ENCODE measurements around the gene CADPS2.

CADPS2 gene

DNA sequence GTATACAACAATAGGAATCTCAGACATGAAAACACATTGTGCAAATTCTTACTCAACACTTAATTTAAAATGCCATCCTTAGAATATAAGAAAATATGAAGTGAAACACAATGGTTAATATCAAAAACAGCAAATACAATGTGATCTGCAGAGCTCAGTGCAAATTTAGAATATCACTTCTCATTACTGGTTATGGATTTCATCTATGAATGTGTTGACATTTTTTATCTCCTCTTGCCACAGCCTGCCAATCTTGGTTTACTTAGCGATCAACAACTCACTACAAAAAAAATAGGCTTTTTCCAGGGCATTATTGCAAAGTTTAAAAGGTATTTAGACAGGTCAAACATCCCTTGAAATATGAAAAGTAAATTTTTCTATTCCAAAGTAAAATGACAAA is 158.5 kb downstream of the CADPS2 start:
- H3K27me3 ChIP-seq (ENCODE audit: control insufficient read depth in 1 of 2, insufficient read depth in 1 of 2, low read length in 2 of 2), result no peaks in the 10 kb centered on the region

GRCh38 chr7:122727354-122727753 is 158.9 kb downstream of the CADPS2 start:
- Histone ChIP-seq H2AFZ (ENCODE audit: low read depth, low read length) (no peak overlapping the region), H3K9me3 (ENCODE audit: control insufficient read depth, low read length) (no peaks in the 10 kb centered on the region), H3K9ac (ENCODE audit: low read length) (no peak overlapping the region), H3K4ac (ENCODE audit: low read depth in 1 of 2, low read length in 2 of 2) (no peak overlapping the region), H3K27ac (ENCODE audit: low read length, poor library complexity, severe bottlenecking) (no peak overlapping the region), H4K8ac (ENCODE audit: low read length) (no peak overlapping the region), H3K4me3 (ENCODE audit: insufficient read depth in 1 of 2, low read depth in 1 of 2, low read length in 2 of 2) (no peak overlapping the region), H4K91ac (ENCODE audit: low read length) (no peak overlapping the region), H2BK15ac (ENCODE audit: low read depth, poor library complexity, severe bottlenecking) (no peak overlapping the region), H3K18ac (ENCODE audit: low read depth in 1 of 2, low read length in 2 of 2) (no peak overlapping the region), H3K36me3 (ENCODE audit: control insufficient read depth in 1 of 2, insufficient read depth in 2 of 2, low read depth in 1 of 2, low read length in 2 of 2) (no peaks in the 10 kb centered on the region), H2BK5ac (ENCODE audit: low read depth, low read length, poor library complexity, severe bottlenecking) (no peak overlapping the region), H3K14ac (ENCODE audit: low read length in 2 of 2) (no peak overlapping the region), H3K4me1 (ENCODE audit: control insufficient read depth, insufficient read depth, low read depth, low read length) (no peaks in the 10 kb centered on the region), H2AK5ac (ENCODE audit: low read length, severe bottlenecking) (no peak overlapping the region), H3K23ac (ENCODE audit: low read length in 2 of 2) (no peak overlapping the region), H3K27me3 (ENCODE audit: control insufficient read depth in 1 of 2, insufficient read depth in 1 of 2, low read length in 2 of 2) (no peaks in the 10 kb centered on the region), H3K79me1 (replicated peaks; ENCODE audit: low read length, poor library complexity, severe bottlenecking) (no peaks in the 10 kb centered on the region), H2BK12ac (ENCODE audit: low read length in 2 of 2) (no peak overlapping the region), H2BK120ac (ENCODE audit: low read depth, low read length) (no peak overlapping the region), H3K4me2 (ENCODE audit: low read length, poor library complexity, severe bottlenecking) (no peak overlapping the region)
- DNase-seq, result no peak

More for the DNA sequence above, 158.5 kb downstream of the CADPS2 start:
- H3K9ac ChIP-seq (ENCODE audit: low read length), result no peak overlapping the region
- H3K14ac ChIP-seq (ENCODE audit: low read length in 2 of 2), result no peak overlapping the region
- no peak overlapping the region for H2BK5ac ChIP-seq (ENCODE audit: low read depth, low read length, poor library complexity, severe bottlenecking)
- no peaks in the 10 kb centered on the region for H3K9me3 ChIP-seq (ENCODE audit: control insufficient read depth, low read length)
- no peaks in the 10 kb centered on the region for H3K79me1 ChIP-seq (replicated peaks; ENCODE audit: low read length, poor library complexity, severe bottlenecking)
- no peak overlapping the region for H2BK12ac ChIP-seq (ENCODE audit: low read length in 2 of 2)
- no peak overlapping the region for H2AFZ ChIP-seq (ENCODE audit: low read depth, low read length)
- H2AK5ac ChIP-seq (ENCODE audit: low read length, severe bottlenecking), result no peak overlapping the region
- no peak overlapping the region for H4K91ac ChIP-seq (ENCODE audit: low read length)
- no peak overlapping the region for H4K8ac ChIP-seq (ENCODE audit: low read length)
- no peak overlapping the region for H3K4me2 ChIP-seq (ENCODE audit: low read length, poor library complexity, severe bottlenecking)
- no peaks in the 10 kb centered on the region for H3K36me3 ChIP-seq (ENCODE audit: control insufficient read depth in 1 of 2, insufficient read depth in 2 of 2, low read depth in 1 of 2, low read length in 2 of 2)
- H3K27ac ChIP-seq (ENCODE audit: low read length, poor library complexity, severe bottlenecking), result no peak overlapping the region
- no peak overlapping the region for H3K4ac ChIP-seq (ENCODE audit: low read depth in 1 of 2, low read length in 2 of 2)
- H2BK120ac ChIP-seq (ENCODE audit: low read depth, low read length), result no peak overlapping the region
- H3K23ac ChIP-seq (ENCODE audit: low read length in 2 of 2), result no peak overlapping the region
- no peak overlapping the region for H3K18ac ChIP-seq (ENCODE audit: low read depth in 1 of 2, low read length in 2 of 2)
- DNase-seq, result no peak
- no peak overlapping the region for H2BK15ac ChIP-seq (ENCODE audit: low read depth, poor library complexity, severe bottlenecking)
- H3K4me3 ChIP-seq (ENCODE audit: insufficient read depth in 1 of 2, low read depth in 1 of 2, low read length in 2 of 2), result no peak overlapping the region
- no peaks in the 10 kb centered on the region for H3K4me1 ChIP-seq (ENCODE audit: control insufficient read depth, insufficient read depth, low read depth, low read length)
- WGBS, result no CpG with 5 or more reads among the region's 1 CpG

- no peak for DNase-seq
- no peak overlapping the region for H2BK5ac ChIP-seq (ENCODE audit: low read depth, low read length, poor library complexity, severe bottlenecking)
- no peak overlapping the region for H3K9ac ChIP-seq (ENCODE audit: low read length)
- H3K4me1 ChIP-seq (ENCODE audit: control insufficient read depth, insufficient read depth, low read depth, low read length), result no peaks in the 10 kb centered on the region
- no peak overlapping the region for H3K14ac ChIP-seq (ENCODE audit: low read length in 2 of 2)
- no peak overlapping the region for H2AFZ ChIP-seq (ENCODE audit: low read depth, low read length)
- H3K79me1 ChIP-seq (replicated peaks; ENCODE audit: low read length, poor library complexity, severe bottlenecking), result no peaks in the 10 kb centered on the region
- no peak overlapping the region for H3K27ac ChIP-seq (ENCODE audit: low read length, poor library complexity, severe bottlenecking)
- no peak overlapping the region for H4K8ac ChIP-seq (ENCODE audit: low read length)
- H3K9me3 ChIP-seq (ENCODE audit: control insufficient read depth, low read length), result no peaks in the 10 kb centered on the region
- H2AK5ac ChIP-seq (ENCODE audit: low read length, severe bottlenecking), result no peak overlapping the region
- no peak overlapping the region for H4K91ac ChIP-seq (ENCODE audit: low read length)
- WGBS, result no CpG with 5 or more reads among the region's 2 CpGs
- H3K4ac ChIP-seq (ENCODE audit: low read depth in 1 of 2, low read length in 2 of 2), result no peak overlapping the region
- no peak overlapping the region for H2BK15ac ChIP-seq (ENCODE audit: low read depth, poor library complexity, severe bottlenecking)
- H3K18ac ChIP-seq (ENCODE audit: low read depth in 1 of 2, low read length in 2 of 2), result no peak overlapping the region
- no peaks in the 10 kb centered on the region for H3K36me3 ChIP-seq (ENCODE audit: control insufficient read depth in 1 of 2, insufficient read depth in 2 of 2, low read depth in 1 of 2, low read length in 2 of 2)
- H3K4me3 ChIP-seq (ENCODE audit: insufficient read depth in 1 of 2, low read depth in 1 of 2, low read length in 2 of 2), result no peak overlapping the region
- no peaks in the 10 kb centered on the region for H3K27me3 ChIP-seq (ENCODE audit: control insufficient read depth in 1 of 2, insufficient read depth in 1 of 2, low read length in 2 of 2)
- H3K23ac ChIP-seq (ENCODE audit: low read length in 2 of 2), result no peak overlapping the region
- no peak overlapping the region for H2BK120ac ChIP-seq (ENCODE audit: low read depth, low read length)
- H3K4me2 ChIP-seq (ENCODE audit: low read length, poor library complexity, severe bottlenecking), result no peak overlapping the region
- H2BK12ac ChIP-seq (ENCODE audit: low read length in 2 of 2), result no peak overlapping the region
Observed at GRCh38 chr7:122726881-122727280, 159.4 kb downstream of the CADPS2 start.

GRCh38 chr7:122724366-122724765 is 161.9 kb downstream of the CADPS2 start:
- H3K4me1 ChIP-seq (ENCODE audit: control insufficient read depth, insufficient read depth, low read depth, low read length), result no peaks in the 10 kb centered on the region
- no peak overlapping the region for H3K4me3 ChIP-seq (ENCODE audit: insufficient read depth in 1 of 2, low read depth in 1 of 2, low read length in 2 of 2)
- 100% methylated on average over 3 of the region's 4 CpGs for WGBS
- H3K79me1 ChIP-seq (replicated peaks; ENCODE audit: low read length, poor library complexity, severe bottlenecking), result no peaks in the 10 kb centered on the region
- no peak overlapping the region for H3K18ac ChIP-seq (ENCODE audit: low read depth in 1 of 2, low read length in 2 of 2)
- no peak overlapping the region for H2BK120ac ChIP-seq (ENCODE audit: low read depth, low read length)
- H3K36me3 ChIP-seq (ENCODE audit: control insufficient read depth in 1 of 2, insufficient read depth in 2 of 2, low read depth in 1 of 2, low read length in 2 of 2), result no peaks in the 10 kb centered on the region
- no peak overlapping the region for H3K9ac ChIP-seq (ENCODE audit: low read length)
- no peaks in the 10 kb centered on the region for H3K27me3 ChIP-seq (ENCODE audit: control insufficient read depth in 1 of 2, insufficient read depth in 1 of 2, low read length in 2 of 2)
- no peak overlapping the region for H3K4me2 ChIP-seq (ENCODE audit: low read length, poor library complexity, severe bottlenecking)
- no peak overlapping the region for H2BK15ac ChIP-seq (ENCODE audit: low read depth, poor library complexity, severe bottlenecking)
- H4K91ac ChIP-seq (ENCODE audit: low read length), result no peak overlapping the region
- no peak overlapping the region for H2AK5ac ChIP-seq (ENCODE audit: low read length, severe bottlenecking)
- no peak overlapping the region for H2AFZ ChIP-seq (ENCODE audit: low read depth, low read length)
- no peak overlapping the region for H2BK12ac ChIP-seq (ENCODE audit: low read length in 2 of 2)
- no peaks in the 10 kb centered on the region for H3K9me3 ChIP-seq (ENCODE audit: control insufficient read depth, low read length)
- no peak for DNase-seq
- no peak overlapping the region for H3K4ac ChIP-seq (ENCODE audit: low read depth in 1 of 2, low read length in 2 of 2)
- H4K8ac ChIP-seq (ENCODE audit: low read length), result no peak overlapping the region
- no peak overlapping the region for H3K27ac ChIP-seq (ENCODE audit: low read length, poor library complexity, severe bottlenecking)
- no peak overlapping the region for H3K14ac ChIP-seq (ENCODE audit: low read length in 2 of 2)
- H3K23ac ChIP-seq (ENCODE audit: low read length in 2 of 2), result no peak overlapping the region
- H2BK5ac ChIP-seq (ENCODE audit: low read depth, low read length, poor library complexity, severe bottlenecking), result no peak overlapping the region

Data from mesenchymal stem cell (in vitro differentiated cells and primary cell).